Measurements from ENCODE around the gene RPS27L.

- no peak for TF ChIP-seq CTCF (conservative IDR thresholded peaks at IDR 0.05; ENCODE audit: low read depth in 2 of 2)
- no peak for TF ChIP-seq EZH2phosphoT487 (IDR thresholded peaks at IDR 0.05; ENCODE audit: unreplicated experiment)
- no peak for TF ChIP-seq EZH2 (IDR thresholded peaks at IDR 0.05; ENCODE audit: low read depth, unreplicated experiment)
- TF ChIP-seq REST (IDR thresholded peaks at IDR 0.05; ENCODE audit: unreplicated experiment) = no peak
- TF ChIP-seq POLR2AphosphoS5 (IDR thresholded peaks at IDR 0.05; ENCODE audit: low read depth) = peak; percentile 55
- no peak for TF ChIP-seq JUNB (IDR thresholded peaks at IDR 0.05; ENCODE audit: unreplicated experiment)
- TF ChIP-seq CREB1 (CRISPR knock-in tag; IDR thresholded peaks at IDR 0.05; ENCODE audit: low read depth) = no peak
- TF ChIP-seq ZNF114 (CRISPR knock-in tag; IDR thresholded peaks at IDR 0.05) = no peak
Measured at GRCh38 chr15:63121382-63122001, 35.8 kb downstream of the RPS27L start, which contains the start of gene LACTB.

Measured in GM23338 (cell line).